K562 (cell line): ENCODE measurements around the gene LIX1.

ENCODE experiments used
- CTCF ChIP-seq, 3 experiments: IDR thresholded peaks in 2 of 3; conservative IDR thresholded peaks in 1 of 3; 2 replicates each; pipeline ENCODE4 v1.5.1; 2011 to 2012; ENCODE audit warnings: low read length in 3 of 3, mild to moderate bottlenecking in 3 of 3, control low read depth in 2 of 3, improper control_type of control experiment in 1 of 3, inconsistent platforms in 1 of 3, low read depth in 1 of 3, mixed read lengths in 1 of 3, moderate library complexity in 1 of 3; ENCODE audit not compliant: insufficient read depth in 2 of 3
- EGR1 ChIP-seq: fragments of 450-650 bp; conservative IDR thresholded peaks from 2 replicates; pipeline ENCODE4 v1.6.1; 2017; ENCODE audit warnings: mild to moderate bottlenecking
- EZH2 ChIP-seq: IDR thresholded peaks from 2 replicates; pipeline ENCODE4 v1.6.1; 2012; ENCODE audit warnings: low read depth, mild to moderate bottlenecking, inconsistent platforms, low read length, borderline replicate concordance
- FOXA1 ChIP-seq: fragments of 450-650 bp; IDR thresholded peaks from 2 replicates; pipeline ENCODE4 v1.6.1; 2016; ENCODE audit warnings: mild to moderate bottlenecking, borderline replicate concordance
- RAD21 ChIP-seq, 2 experiments: fragments of 250-450 bp in 1 of 2; fragments of 450-650 bp in 1 of 2; sonication (Bioruptor Pico) in 1 of 2; formaldehyde crosslinking in 1 of 2; IDR thresholded peaks in 1 of 2; conservative IDR thresholded peaks in 1 of 2; 2 replicates each; pipeline versions ENCODE4 v1.4.0 to v1.8.0; 2020 to 2022; ENCODE audit warnings: mild to moderate bottlenecking in 2 of 2, moderate library complexity in 1 of 2
- SOX6 ChIP-seq: fragments of 450-650 bp; IDR thresholded peaks from 2 replicates; pipeline ENCODE4 v1.6.1; 2014; ENCODE audit warnings: mild to moderate bottlenecking
- TBP ChIP-seq: optimal IDR thresholded peaks from 2 replicates; pipeline ENCODE3; 2011; ENCODE audit warnings: low read depth, low read length, improper control_type of control experiment
- TF ChIP-seq, protein P1 (sequence below): fragments of 450-650 bp; formaldehyde crosslinking; IDR thresholded peaks from 2 replicates; pipeline ENCODE4 v1.4.0; 2022; ENCODE audit warnings: missing genetic modification characterization
- TF ChIP-seq, protein P2 (sequence below): sonication (generic); formaldehyde crosslinking; IDR thresholded peaks from 2 replicates; pipeline ENCODE4 v1.8.1; 2023; ENCODE audit warnings: missing genetic modification reagents, mild to moderate bottlenecking, borderline replicate concordance

GRCh38 chr5:97125125-97125683 lies 17.2 kb downstream of the LIX1 start:
- no peak for TF ChIP-seq RAD21 (CRISPR knock-in tag; conservative IDR thresholded peaks at IDR 0.05 in 1 of 2, IDR thresholded peaks at IDR 0.05 in 1 of 2)
- TF ChIP-seq EGR1, result no peak
- TF ChIP-seq EZH2, result no peak
- no peak for TF ChIP-seq FOXA1
- no peak for TF ChIP-seq TBP
- TF ChIP-seq CTCF (IDR thresholded peaks at IDR 0.05 in 2 of 3, conservative IDR thresholded peaks at IDR 0.05 in 1 of 3; ENCODE audit: insufficient read depth in 2 of 3, low read depth in 1 of 3, low read length in 3 of 3), result no peak
- TF ChIP-seq, protein P1, sequence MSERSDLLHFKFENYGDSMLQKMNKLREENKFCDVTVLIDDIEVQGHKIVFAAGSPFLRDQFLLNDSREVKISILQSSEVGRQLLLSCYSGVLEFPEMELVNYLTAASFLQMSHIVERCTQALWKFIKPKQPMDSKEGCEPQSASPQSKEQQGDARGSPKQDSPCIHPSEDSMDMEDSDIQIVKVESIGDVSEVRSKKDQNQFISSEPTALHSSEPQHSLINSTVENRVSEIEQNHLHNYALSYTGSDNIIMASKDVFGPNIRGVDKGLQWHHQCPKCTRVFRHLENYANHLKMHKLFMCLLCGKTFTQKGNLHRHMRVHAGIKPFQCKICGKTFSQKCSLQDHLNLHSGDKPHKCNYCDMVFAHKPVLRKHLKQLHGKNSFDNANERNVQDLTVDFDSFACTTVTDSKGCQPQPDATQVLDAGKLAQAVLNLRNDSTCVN (CRISPR knock-in tag), result no peak
- TF ChIP-seq, protein P2, sequence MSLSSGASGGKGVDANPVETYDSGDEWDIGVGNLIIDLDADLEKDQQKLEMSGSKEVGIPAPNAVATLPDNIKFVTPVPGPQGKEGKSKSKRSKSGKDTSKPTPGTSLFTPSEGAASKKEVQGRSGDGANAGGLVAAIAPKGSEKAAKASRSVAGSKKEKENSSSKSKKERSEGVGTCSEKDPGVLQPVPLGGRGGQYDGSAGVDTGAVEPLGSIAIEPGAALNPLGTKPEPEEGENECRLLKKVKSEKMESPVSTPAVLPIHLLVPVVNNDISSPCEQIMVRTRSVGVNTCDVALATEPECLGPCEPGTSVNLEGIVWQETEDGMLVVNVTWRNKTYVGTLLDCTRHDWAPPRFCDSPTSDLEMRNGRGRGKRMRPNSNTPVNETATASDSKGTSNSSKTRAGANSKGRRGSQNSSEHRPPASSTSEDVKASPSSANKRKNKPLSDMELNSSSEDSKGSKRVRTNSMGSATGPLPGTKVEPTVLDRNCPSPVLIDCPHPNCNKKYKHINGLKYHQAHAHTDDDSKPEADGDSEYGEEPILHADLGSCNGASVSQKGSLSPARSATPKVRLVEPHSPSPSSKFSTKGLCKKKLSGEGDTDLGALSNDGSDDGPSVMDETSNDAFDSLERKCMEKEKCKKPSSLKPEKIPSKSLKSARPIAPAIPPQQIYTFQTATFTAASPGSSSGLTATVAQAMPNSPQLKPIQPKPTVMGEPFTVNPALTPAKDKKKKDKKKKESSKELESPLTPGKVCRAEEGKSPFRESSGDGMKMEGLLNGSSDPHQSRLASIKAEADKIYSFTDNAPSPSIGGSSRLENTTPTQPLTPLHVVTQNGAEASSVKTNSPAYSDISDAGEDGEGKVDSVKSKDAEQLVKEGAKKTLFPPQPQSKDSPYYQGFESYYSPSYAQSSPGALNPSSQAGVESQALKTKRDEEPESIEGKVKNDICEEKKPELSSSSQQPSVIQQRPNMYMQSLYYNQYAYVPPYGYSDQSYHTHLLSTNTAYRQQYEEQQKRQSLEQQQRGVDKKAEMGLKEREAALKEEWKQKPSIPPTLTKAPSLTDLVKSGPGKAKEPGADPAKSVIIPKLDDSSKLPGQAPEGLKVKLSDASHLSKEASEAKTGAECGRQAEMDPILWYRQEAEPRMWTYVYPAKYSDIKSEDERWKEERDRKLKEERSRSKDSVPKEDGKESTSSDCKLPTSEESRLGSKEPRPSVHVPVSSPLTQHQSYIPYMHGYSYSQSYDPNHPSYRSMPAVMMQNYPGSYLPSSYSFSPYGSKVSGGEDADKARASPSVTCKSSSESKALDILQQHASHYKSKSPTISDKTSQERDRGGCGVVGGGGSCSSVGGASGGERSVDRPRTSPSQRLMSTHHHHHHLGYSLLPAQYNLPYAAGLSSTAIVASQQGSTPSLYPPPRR (CRISPR knock-in tag), result no peak
- no peak for TF ChIP-seq SOX6
